Nephron progenitor cell (in vitro differentiated cells): Measurements from ENCODE around the gene RANGRF.

ENCODE experiments used
- DNase-seq: peaks from one replicate; pipeline ENCODE4 v3.0.0; 2021
- H3K27ac Mint-ChIP-seq: 2 replicates; pipeline ENCODE4 v1.8.0; 2021; ENCODE audit warnings: mild to moderate bottlenecking, moderate library complexity, mixed read lengths
- H3K27me3 Mint-ChIP-seq: 2 replicates; pipeline ENCODE4 v1.8.0; 2021; ENCODE audit warnings: mild to moderate bottlenecking, low read depth, mixed read lengths; ENCODE audit not compliant: poor library complexity
- H3K36me3 Mint-ChIP-seq: 2 replicates; pipeline ENCODE4 v1.8.0; 2021; ENCODE audit warnings: low read depth, mixed read lengths
- H3K4me1 Mint-ChIP-seq: 2 replicates; pipeline ENCODE4 v1.8.0; 2021; ENCODE audit warnings: mixed read lengths
- H3K4me3 Mint-ChIP-seq: 2 replicates; pipeline ENCODE4 v1.8.0; 2021; ENCODE audit warnings: mild to moderate bottlenecking, moderate library complexity, mixed read lengths
- H3K9me3 Mint-ChIP-seq: 2 replicates; pipeline ENCODE4 v1.8.0; 2021; ENCODE audit warnings: mild to moderate bottlenecking, moderate library complexity, mixed read lengths
- TF ChIP-seq, protein P1 (sequence below): fragments of 200-600 bp; sonication (generic); IDR thresholded peaks from 2 replicates; pipeline ENCODE4 v1.5.0; 2021; ENCODE audit warnings: antibody characterized with exemption

The RANGRF gene

GRCh38 chr17:8324923-8325322, 36.5 kb downstream of the RANGRF start:
- H3K9me3 Mint-ChIP-seq: no peaks in the 10 kb centered on the region
- H3K36me3 Mint-ChIP-seq: no peaks in the 10 kb centered on the region
- no peak overlapping the region for H3K4me3 Mint-ChIP-seq
- DNase-seq: no peak
- H3K4me1 Mint-ChIP-seq: peaks cover 19% of the 10 kb centered on the region
- TF ChIP-seq, protein P1, sequence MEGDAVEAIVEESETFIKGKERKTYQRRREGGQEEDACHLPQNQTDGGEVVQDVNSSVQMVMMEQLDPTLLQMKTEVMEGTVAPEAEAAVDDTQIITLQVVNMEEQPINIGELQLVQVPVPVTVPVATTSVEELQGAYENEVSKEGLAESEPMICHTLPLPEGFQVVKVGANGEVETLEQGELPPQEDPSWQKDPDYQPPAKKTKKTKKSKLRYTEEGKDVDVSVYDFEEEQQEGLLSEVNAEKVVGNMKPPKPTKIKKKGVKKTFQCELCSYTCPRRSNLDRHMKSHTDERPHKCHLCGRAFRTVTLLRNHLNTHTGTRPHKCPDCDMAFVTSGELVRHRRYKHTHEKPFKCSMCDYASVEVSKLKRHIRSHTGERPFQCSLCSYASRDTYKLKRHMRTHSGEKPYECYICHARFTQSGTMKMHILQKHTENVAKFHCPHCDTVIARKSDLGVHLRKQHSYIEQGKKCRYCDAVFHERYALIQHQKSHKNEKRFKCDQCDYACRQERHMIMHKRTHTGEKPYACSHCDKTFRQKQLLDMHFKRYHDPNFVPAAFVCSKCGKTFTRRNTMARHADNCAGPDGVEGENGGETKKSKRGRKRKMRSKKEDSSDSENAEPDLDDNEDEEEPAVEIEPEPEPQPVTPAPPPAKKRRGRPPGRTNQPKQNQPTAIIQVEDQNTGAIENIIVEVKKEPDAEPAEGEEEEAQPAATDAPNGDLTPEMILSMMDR: no peak
- no peak overlapping the region for H3K27ac Mint-ChIP-seq
- peaks cover 25% of the 10 kb centered on the region for H3K27me3 Mint-ChIP-seq

DNA sequence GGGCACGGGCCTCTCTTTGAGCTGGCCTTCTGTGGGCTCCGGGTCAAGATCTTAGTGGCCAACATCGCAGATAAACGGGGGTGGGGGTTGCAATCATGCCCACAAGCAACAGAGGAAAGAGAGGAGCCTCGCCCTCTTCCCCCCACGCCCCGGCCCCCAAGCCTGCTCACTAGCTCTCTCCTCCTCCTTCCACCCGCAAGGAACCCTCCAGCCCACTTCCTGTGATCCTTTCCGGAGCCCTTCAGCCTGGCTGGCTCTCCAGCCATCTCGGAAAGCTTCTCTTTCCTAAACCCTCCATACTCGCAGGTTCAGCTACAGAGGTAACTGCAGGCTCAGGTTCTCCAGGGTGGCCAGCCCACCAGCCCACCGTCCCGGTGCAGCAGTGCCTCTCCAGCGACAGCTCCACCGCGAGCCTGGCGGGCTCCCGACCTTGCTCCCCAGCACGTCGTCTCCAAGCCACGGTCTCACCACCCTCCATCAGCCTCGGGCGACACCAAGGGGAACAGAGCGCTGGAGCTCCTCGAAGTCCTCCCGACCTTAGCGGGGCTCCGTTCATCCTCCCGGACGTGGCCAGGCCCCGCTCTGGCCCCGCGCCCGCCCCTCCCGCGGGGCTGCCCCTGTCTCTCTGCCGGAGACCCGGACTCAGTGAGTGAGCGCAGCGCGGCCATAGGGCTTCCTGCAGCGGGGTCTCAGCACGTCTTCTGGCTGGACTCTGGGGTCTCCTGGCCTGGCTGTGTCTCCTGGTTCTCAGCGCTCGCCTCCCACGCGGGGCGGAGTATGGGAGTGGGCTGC, 38.2 kb downstream of the RANGRF start:
- Mint-ChIP-seq H3K9me3 (no peaks in the 10 kb centered on the region), H3K27me3 (peaks cover 19% of the 10 kb centered on the region), H3K4me1 (peaks cover 19% of the 10 kb centered on the region), H3K4me3 (peak overlapping the region; percentile 84), H3K36me3 (no peaks in the 10 kb centered on the region), H3K27ac (peak overlapping the region; percentile 57)
- peak; percentile 56 for DNase-seq
- TF ChIP-seq, protein P1: no peak

DNA sequence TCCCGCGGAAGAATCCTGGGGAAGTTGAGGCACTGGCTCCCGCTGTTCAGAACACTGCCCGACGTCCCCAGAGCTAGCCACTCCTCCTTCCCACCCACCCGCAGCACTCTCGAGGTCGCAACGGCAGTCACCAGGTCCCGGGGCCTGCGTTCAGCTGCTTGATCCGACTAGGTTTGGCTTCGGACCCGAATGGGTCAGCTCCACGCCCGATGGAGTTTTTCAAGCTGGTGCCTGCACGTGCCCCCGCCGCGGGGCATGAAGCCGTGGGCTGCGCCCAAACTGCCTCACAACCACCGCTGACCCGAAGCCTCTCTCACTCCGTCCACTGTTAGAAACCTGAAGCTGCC, 38.8 kb downstream of the RANGRF start:
- Mint-ChIP-seq H3K4me1 (peaks cover 22% of the 10 kb centered on the region), H3K9me3 (no peaks in the 10 kb centered on the region), H3K36me3 (no peaks in the 10 kb centered on the region), H3K4me3 (peak overlapping the region; percentile 84), H3K27me3 (peaks cover 19% of the 10 kb centered on the region), H3K27ac (no peak overlapping the region)
- TF ChIP-seq, protein P1: no peak
- DNase-seq: no peak

- Mint-ChIP-seq H3K27me3 (peaks cover 6% of the 10 kb centered on the region), H3K27ac (no peak overlapping the region), H3K4me1 (peaks cover 19% of the 10 kb centered on the region), H3K4me3 (no peak overlapping the region), H3K36me3 (no peaks in the 10 kb centered on the region), H3K9me3 (no peaks in the 10 kb centered on the region)
- TF ChIP-seq, protein P1: no peak
- DNase-seq: no peak
These were observed 43.7 kb downstream of the RANGRF start for GRCh38 chr17:8332128-8332527.

DNA sequence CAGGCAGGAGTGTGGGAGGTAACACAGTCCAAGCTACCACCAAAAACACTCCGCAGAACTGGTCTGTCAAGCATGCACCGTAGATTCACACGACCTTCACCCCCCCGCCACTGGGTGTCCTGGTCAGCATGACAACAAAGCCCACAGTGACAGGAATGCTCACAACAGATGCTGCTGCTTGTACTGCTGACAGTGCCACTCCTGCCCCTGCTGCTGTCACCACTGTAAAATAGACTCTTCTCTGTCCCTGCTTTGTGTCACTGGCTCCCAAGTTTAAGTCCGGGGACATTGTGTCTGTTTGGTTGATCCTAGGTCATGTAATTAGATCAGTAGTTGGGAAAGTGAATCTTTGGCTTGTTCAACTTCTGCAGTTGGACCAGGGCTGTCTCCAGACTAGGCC, 44.2 kb downstream of the RANGRF start:
- DNase-seq: peak; percentile 35
- no peaks in the 10 kb centered on the region for H3K9me3 Mint-ChIP-seq
- no peak overlapping the region for H3K4me3 Mint-ChIP-seq
- H3K27ac Mint-ChIP-seq: no peak overlapping the region
- no peaks in the 10 kb centered on the region for H3K36me3 Mint-ChIP-seq
- H3K27me3 Mint-ChIP-seq: peaks cover 6% of the 10 kb centered on the region
- peaks cover 18% of the 10 kb centered on the region for H3K4me1 Mint-ChIP-seq
- TF ChIP-seq, protein P1: no peak

DNA sequence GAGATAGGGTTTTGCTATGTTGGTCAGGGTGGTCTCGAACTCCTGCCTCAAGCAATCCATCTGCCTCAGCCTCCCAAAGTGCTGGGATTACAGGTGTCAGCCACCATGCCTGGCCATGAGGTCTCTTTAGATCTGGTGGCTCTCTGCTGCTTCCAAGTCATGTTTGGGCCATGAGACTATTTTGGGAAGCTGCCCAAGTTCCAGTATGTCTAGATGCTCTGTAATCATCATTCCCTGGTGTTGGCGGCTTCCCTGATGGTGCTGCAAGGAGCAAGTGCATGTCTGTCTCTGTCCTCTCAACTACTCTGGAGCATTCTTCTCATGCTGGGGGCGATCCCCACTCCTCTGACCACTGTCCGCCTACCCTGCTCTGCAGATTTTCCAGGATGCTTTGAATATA, 44.8 kb downstream of the RANGRF start:
- Mint-ChIP-seq H3K36me3 (no peaks in the 10 kb centered on the region), H3K27ac (no peak overlapping the region), H3K4me1 (peaks cover 24% of the 10 kb centered on the region), H3K4me3 (no peak overlapping the region), H3K9me3 (no peaks in the 10 kb centered on the region), H3K27me3 (peaks cover 6% of the 10 kb centered on the region)
- TF ChIP-seq, protein P1: no peak
- DNase-seq: no peak
